Measurements from ENCODE around the gene TMEM161A. TPM values are rescaled to one million over a fixed set of nuclear protein-coding genes. Genes with fewer than 3 reads are reported as not detected.

Gene TMEM161A
- polyA plus RNA-seq, 3 donors = 14.3 to 22.5 (median 15.3) TPM

DNA sequence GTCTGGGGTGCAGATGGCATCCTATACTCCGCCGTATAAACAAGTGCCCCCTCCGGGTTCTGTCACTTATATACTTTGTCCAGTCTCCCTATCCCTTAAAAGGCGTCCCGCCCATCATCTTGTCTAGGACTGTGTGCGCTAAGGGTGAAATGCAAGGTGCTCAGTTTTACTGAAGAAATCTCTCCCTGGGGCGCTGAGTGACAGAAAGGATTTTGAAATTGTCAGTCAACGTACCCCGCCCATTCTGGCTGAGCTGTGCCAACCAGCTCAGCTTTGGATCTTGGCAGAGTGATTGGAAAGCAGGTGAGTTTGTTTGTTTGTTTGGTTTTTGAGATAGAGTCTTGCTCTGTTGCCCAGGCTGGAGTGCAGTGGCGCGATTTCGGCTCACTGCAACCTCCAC, 4.1 kb upstream of the TMEM161A start:
- TF ChIP-seq, protein P1, sequence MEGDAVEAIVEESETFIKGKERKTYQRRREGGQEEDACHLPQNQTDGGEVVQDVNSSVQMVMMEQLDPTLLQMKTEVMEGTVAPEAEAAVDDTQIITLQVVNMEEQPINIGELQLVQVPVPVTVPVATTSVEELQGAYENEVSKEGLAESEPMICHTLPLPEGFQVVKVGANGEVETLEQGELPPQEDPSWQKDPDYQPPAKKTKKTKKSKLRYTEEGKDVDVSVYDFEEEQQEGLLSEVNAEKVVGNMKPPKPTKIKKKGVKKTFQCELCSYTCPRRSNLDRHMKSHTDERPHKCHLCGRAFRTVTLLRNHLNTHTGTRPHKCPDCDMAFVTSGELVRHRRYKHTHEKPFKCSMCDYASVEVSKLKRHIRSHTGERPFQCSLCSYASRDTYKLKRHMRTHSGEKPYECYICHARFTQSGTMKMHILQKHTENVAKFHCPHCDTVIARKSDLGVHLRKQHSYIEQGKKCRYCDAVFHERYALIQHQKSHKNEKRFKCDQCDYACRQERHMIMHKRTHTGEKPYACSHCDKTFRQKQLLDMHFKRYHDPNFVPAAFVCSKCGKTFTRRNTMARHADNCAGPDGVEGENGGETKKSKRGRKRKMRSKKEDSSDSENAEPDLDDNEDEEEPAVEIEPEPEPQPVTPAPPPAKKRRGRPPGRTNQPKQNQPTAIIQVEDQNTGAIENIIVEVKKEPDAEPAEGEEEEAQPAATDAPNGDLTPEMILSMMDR (IDR thresholded peaks at IDR 0.05) = no peak
- no peak overlapping the region for H3K4me3 Mint-ChIP-seq
- Histone ChIP-seq H2AFZ (ENCODE audit: insufficient read depth, low read depth, low read length, poor library complexity, severe bottlenecking) (no peak overlapping the region), H3K4me2 (replicated peaks; ENCODE audit: extremely low read depth, low read length, poor library complexity, severe bottlenecking) (no peak overlapping the region), H3K4me1 (ENCODE audit: control insufficient read depth in 1 of 2, insufficient read depth in 2 of 2, low read length in 2 of 2) (peaks cover 15 to 20% of the 10 kb centered on the region in 2 donors), H3K36me3 (replicated peaks in 1 of 2; ENCODE audit: control insufficient read depth in 1 of 2, insufficient read depth in 2 of 2, low read length in 2 of 2) (peaks cover 6 to 10% of the 10 kb centered on the region in 2 donors), H3K9me3 (replicated peaks in 1 of 2; ENCODE audit: control insufficient read depth in 1 of 2, insufficient read depth in 1 of 2, low read length in 2 of 2) (no peaks in the 10 kb centered on the region), H3K27ac (ENCODE audit: low read depth in 1 of 2, low read length in 2 of 2) (no peak overlapping the region), H3K9ac (ENCODE audit: insufficient read depth, low read length, poor library complexity, severe bottlenecking) (no peak overlapping the region), H3K4me3 (replicated peaks in 1 of 3; ENCODE audit: low read depth in 2 of 3, low read length in 3 of 3) (no peak overlapping the region), H3K27me3 (ENCODE audit: control insufficient read depth in 2 of 2, insufficient read depth in 2 of 2, low read length in 2 of 2) (no peaks in the 10 kb centered on the region), H4K20me1 (ENCODE audit: insufficient read depth, low read length) (no peaks in the 10 kb centered on the region), H3K79me2 (ENCODE audit: insufficient read depth, low read length) (no peaks in the 10 kb centered on the region)
- H3K27me3 Mint-ChIP-seq (ENCODE audit: low read depth in 3 of 3) = peaks cover 5 to 11% (median 8%) of the 10 kb centered on the region in 3 donors
- WGBS (ENCODE audit: insufficient coverage) = 98% methylated on average over 6 of the region's 12 CpGs
- H3K4me1 Mint-ChIP-seq = peaks cover 16% of the 10 kb centered on the region
- peak overlapping the region in 1 of 7 donors; percentile 5 for H3K27ac Mint-ChIP-seq
- intact Hi-C loops (cut with micrococcal nuclease) = no loop called here
- H3K9me3 Mint-ChIP-seq = peaks cover 0 to 3% (median 0%) of the 10 kb centered on the region in 7 donors
- peaks cover 4 to 7% of the 10 kb centered on the region in 2 donors for H3K36me3 Mint-ChIP-seq
- DNase-seq = no peak

DNA sequence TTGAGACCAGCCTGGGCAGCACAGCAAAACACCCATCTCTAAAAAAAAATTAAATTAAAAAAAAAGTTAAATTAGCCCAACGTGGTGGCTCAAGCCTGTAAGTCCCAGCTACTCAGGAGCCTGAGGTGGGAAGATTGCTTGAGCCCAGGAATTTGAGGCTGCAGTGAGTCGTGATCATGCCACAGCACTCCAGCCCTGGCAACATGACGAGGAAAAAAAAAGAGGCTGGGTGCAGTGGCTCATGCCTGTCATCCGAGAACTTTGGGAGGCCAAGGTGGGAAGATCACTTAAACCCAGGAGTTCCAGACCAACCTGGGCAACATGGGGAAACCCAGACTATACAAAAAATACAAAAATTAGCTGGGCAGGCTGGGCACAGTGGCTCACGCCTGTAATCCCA, 2.2 kb upstream of the TMEM161A start:
- TF ChIP-seq, protein P1 (IDR thresholded peaks at IDR 0.05) = no peak
- H3K79me2 ChIP-seq (ENCODE audit: insufficient read depth, low read length) = no peaks in the 10 kb centered on the region
- peaks cover 8 to 11% (median 10%) of the 10 kb centered on the region in 3 donors for H3K27me3 Mint-ChIP-seq (ENCODE audit: low read depth in 3 of 3)
- no peak overlapping the region for H3K4me3 ChIP-seq (replicated peaks in 1 of 3; ENCODE audit: low read depth in 2 of 3, low read length in 3 of 3)
- no peaks in the 10 kb centered on the region for H3K9me3 ChIP-seq (replicated peaks in 1 of 2; ENCODE audit: control insufficient read depth in 1 of 2, insufficient read depth in 1 of 2, low read length in 2 of 2)
- H3K4me2 ChIP-seq (replicated peaks; ENCODE audit: extremely low read depth, low read length, poor library complexity, severe bottlenecking) = no peak overlapping the region
- H3K9ac ChIP-seq (ENCODE audit: insufficient read depth, low read length, poor library complexity, severe bottlenecking) = no peak overlapping the region
- no peaks in the 10 kb centered on the region for H4K20me1 ChIP-seq (ENCODE audit: insufficient read depth, low read length)
- no peak overlapping the region for H3K4me3 Mint-ChIP-seq
- peaks cover 0 to 2% (median 0%) of the 10 kb centered on the region in 7 donors for H3K9me3 Mint-ChIP-seq
- H3K27ac ChIP-seq (ENCODE audit: low read depth in 1 of 2, low read length in 2 of 2) = no peak overlapping the region
- 73% methylated on average over 4 of the region's 5 CpGs for WGBS (ENCODE audit: insufficient coverage)
- peaks cover 14 to 16% of the 10 kb centered on the region in 2 donors for H3K4me1 ChIP-seq (ENCODE audit: control insufficient read depth in 1 of 2, insufficient read depth in 2 of 2, low read length in 2 of 2)
- intact Hi-C loops (cut with micrococcal nuclease) = no loop called here
- peaks cover 22% of the 10 kb centered on the region for H3K4me1 Mint-ChIP-seq
- H3K27me3 ChIP-seq (ENCODE audit: control insufficient read depth in 2 of 2, insufficient read depth in 2 of 2, low read length in 2 of 2) = no peaks in the 10 kb centered on the region
- no peaks in the 10 kb centered on the region for H3K36me3 ChIP-seq (replicated peaks in 1 of 2; ENCODE audit: control insufficient read depth in 1 of 2, insufficient read depth in 2 of 2, low read length in 2 of 2)
- no peaks in the 10 kb centered on the region for H3K36me3 Mint-ChIP-seq
- DNase-seq = no peak
- H3K27ac Mint-ChIP-seq = no peak overlapping the region
- no peak overlapping the region for H2AFZ ChIP-seq (ENCODE audit: insufficient read depth, low read depth, low read length, poor library complexity, severe bottlenecking)

All from CD14-positive monocyte (primary cell).